Activated CD8-positive, alpha-beta memory T cell treated with anti-CD3 and anti-CD28 coated beads, Interleukin-2, amount 50 U/mL, for 24 hours (primary cell): ENCODE results near the gene SCN3A.

Experiments
- DNase-seq: peaks from one replicate; pipeline ENCODE4 v3.0.0-alpha.2; 2020; ENCODE audit errors: extremely low read depth

SCN3A gene

DNA sequence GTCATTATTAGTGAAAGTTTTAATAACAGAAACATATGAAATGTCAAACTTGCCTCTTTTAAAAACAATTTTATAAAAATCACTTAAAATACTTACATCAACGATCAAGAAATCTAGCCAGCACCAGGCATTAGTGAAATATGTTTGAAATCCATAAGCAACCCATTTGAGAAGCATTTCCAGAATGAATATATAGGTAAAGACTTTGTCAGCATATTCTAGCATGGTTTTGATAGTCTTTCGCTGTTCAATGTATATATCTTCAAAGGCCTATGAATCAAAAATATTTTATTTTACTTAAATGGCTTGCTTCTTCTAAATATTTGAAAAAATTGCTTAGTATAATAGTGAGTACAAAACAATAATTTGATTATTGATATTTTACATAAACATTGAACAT is 91.1 kb downstream of the SCN3A start:
- no peak for DNase-seq

- DNase-seq: no peak
These were observed 91.7 kb downstream of the SCN3A start for GRCh38 chr2:165112133-165112573.

- DNase-seq: no peak
These were observed 93.5 kb downstream of the SCN3A start for GRCh38 chr2:165110394-165110793.

DNA sequence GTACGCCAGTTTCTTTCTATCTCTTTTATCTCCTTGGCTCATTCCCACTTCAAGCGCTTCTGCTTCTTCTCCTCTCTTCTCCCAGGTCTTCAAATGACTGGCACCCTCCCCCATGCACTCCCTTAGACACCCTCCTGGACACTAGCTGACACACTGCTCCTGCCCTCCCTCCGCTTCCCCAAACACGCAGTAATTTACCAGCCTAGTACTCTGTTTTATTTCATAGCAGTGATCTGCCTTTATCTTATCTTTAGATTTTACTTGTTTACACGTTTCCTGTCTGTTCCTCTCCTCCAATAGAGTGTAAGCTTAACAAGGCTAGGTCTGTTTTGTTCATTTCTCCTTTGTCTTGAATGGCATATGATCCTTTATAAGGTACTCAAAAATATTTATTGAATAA is 93.9 kb downstream of the SCN3A start:
- DNase-seq: no peak

DNA sequence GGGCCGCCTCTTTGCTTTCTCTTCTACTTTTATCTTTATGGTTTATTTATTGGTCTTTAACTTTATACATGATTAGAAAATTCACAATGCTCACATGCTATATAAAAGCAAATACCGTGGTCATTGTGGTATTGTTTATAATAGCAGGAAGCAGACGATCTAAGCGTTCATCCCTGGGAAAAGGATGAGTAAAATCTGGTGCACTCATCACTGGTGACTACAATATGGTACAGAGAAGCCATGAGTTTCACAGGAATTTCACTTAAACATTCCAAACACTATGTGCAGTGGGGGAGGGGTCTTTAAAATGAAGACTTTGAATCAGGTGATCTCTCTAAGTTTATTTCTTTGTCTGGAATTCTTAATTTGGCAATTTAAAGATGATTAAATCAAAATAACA is 97.9 kb downstream of the SCN3A start:
- DNase-seq: no peak

GRCh38 chr2:165087933-165088901 is 115.6 kb downstream of the SCN3A start:
- DNase-seq: no peak

DNA sequence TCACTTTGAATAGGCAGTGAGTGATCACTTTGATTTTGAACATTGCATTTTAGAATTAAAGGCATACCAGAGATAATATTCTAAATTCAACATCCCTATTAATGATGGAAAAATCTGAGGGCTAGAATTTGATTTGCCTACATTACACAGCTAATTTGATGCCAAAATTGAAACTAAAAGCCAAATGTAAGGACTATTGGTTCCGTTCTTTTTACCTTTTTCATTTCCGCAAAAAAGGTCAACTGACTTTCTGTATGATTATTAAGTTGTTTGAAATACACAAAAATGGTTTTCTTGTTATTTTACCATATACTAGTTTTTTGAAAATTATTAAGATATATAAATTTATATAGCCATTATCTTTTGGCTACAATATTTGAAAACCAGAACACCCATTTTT is 117.5 kb downstream of the SCN3A start:
- DNase-seq: no peak

- DNase-seq: no peak
These were observed 120.5 kb downstream of the SCN3A start for GRCh38 chr2:165083326-165083725.

DNA sequence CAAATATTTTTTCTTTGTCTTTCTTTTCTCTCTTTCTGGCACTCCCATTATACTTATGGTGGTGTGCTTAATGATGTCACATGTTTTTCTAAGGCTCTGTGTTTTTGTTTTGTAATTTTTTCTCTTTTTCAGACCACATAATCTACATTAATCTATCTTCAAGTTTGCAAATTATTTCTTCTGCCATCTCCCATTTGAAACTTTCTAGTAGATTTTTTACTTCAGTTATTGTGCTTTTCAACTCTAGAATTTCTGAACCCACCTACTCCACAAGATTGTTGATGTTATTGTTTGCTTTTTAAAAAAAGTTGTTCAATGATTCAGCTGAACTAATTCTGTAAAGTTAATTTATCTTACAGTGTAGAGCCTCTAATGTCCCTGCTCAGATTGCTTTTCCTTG is 121.4 kb downstream of the SCN3A start:
- DNase-seq: no peak

DNA sequence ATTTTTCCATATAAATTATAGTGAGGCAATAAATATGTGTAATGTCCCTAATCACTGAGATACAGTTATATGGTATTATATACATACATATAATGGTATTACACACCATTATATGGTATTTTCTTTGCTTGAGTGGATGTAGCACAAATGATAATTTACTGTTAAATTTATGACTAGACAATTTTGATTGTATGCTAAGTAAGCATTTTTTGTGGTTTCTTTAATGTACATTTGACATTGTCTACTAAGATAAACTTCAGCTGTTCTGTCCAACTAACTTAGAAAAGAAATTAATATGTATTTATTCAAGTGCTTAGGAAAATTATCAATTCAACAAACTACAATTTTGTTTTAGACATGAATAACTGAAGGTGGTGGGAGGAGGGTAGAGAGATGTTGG is 122.6 kb downstream of the SCN3A start:
- no peak for DNase-seq

DNA sequence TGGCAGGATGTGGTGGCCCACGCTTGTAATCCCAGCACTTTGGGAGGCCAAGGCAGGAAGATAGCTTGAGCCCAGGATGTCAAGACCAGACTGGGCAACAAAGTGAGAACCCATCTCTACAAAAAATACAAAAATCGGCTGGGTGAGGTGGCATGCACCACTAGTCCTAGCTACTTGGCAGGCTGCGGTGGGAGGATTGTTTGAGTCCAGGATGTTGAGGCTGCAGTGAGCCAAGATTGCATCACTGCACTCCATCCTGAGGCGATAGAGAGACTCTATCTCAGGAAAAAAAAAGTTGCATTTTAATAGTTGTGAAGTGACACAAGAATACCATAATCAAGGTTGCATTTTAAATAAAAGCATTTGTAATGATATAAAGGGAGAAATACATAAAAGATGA is 124.4 kb downstream of the SCN3A start:
- no peak for DNase-seq

DNA sequence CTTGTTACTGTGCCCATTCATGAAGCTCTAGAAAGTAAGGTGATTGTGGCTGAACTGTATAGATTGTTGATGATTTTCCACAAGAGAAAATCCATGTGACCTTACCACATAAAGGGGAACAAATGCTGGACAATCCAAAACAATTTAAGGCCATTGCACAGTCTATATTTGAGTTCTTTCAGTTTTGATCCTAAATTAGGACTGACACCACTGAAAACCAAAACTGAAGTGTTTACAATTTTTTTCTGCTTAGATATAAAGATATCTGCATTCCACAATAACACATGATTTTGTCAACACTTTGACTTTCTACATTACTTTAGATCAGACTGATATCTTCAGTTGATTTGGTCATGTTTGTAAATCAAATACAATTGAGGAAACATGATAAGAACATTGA is 124.9 kb downstream of the SCN3A start:
- no peak for DNase-seq

- no peak for DNase-seq
These were observed 129.0 kb downstream of the SCN3A start for GRCh38 chr2:165074884-165075283.

DNA sequence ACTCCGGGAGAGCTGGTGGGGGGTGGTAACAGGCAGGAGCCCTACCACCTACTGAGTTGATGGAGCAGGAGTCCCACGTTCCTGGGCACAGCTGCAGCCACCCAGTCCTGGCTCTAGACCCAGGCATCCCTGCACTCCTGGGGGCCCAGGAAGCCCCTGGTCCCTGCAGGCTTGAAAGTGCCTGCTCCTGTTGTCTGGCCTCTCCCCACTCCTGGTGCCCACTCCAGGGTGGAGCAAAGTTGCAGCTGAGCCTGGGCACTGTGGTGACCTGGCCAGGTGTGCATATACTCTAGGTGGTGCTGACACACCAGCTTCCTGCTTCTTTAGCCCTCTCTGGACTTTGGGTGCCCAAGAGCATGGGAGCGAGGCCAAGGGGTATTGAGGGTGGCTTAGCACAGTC is 129.5 kb downstream of the SCN3A start:
- DNase-seq: no peak

DNA sequence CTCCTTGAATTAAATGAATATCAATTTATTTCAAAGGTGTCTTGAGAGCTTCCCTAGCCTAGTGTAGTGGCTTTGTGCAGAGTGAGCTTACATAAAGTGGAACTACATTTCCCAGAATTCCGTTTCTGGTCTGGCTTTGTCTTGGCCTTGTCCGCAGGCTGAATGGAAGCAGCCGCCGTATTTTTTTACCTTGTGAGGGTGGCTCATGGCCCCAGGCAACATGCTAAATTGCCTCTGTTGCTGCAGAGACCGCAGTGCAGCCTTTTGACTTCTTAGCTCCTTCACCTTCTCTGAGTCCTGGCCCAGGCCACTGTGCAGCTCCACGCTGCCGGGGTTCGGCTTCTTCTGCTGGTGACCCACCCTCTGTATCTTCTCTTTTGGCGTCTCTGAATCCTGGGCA is 133.8 kb downstream of the SCN3A start:
- DNase-seq: no peak

DNA sequence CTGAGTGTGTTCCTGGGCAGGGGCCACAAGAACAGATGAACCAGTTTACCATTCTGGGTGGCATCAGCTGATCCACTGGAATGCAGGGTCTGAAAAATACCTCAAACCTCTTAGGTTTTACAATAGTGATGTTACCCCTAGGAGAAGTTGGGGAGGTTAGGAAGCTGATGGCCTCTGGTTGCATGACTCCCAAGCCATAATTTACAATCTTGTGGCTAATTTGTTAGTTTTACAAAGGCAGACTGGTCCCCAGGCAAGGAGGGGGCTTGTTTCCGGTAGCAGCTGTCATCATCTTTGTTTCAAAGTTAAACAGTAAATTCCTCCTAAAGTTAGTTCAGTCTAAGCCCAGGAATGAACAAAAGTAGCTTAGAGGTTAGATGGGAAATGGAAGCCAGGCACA is 134.7 kb downstream of the SCN3A start:
- no peak for DNase-seq

GRCh38 chr2:165068487-165068757 is 135.4 kb downstream of the SCN3A start:
- DNase-seq: no peak

GRCh38 chr2:165067643-165068486 is 136.0 kb downstream of the SCN3A start:
- no peak for DNase-seq

GRCh38 chr2:165064743-165065142 is 139.1 kb downstream of the SCN3A start:
- no peak for DNase-seq

- no peak for DNase-seq
These were observed 143.4 kb downstream of the SCN3A start for GRCh38 chr2:165060411-165060810.

- no peak for DNase-seq
These were observed 145.2 kb downstream of the SCN3A start for GRCh38 chr2:165058476-165059265.

DNA sequence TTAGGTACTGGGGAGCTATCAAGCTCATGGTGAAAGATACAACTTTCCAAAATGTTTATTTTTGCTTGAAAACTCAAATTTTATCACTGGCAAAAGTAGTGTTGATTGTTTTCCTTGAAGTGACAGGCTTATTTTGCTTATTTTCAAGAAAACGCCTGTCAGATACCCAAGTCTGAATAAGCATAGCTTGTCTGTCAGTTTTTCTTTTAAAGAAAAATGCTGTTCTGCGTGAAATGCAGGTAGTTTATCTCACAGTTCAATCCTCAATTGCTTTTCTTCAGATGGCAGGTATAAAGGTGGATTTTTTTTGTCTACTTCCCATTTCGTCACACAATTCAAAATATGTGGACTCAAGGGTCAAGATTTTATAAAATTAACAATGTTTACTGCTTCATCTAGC is 145.9 kb downstream of the SCN3A start:
- DNase-seq: no peak
